Endothelial cell of hepatic sinusoid (primary cell): ENCODE data around the gene DCAF5.
"Not testable (repeated sequence)": the region's sequence is repeated elsewhere in the genome, so short reads cannot be mapped to it uniquely, and the experiment has no call there.

Experiments
- in situ Hi-C: cut with HindIII; loops from 2 replicates; pipeline ENCODE4 v1.10.0; 2017; ENCODE audit warnings: low sequenced_read_pairs

The DCAF5 gene, protein sequence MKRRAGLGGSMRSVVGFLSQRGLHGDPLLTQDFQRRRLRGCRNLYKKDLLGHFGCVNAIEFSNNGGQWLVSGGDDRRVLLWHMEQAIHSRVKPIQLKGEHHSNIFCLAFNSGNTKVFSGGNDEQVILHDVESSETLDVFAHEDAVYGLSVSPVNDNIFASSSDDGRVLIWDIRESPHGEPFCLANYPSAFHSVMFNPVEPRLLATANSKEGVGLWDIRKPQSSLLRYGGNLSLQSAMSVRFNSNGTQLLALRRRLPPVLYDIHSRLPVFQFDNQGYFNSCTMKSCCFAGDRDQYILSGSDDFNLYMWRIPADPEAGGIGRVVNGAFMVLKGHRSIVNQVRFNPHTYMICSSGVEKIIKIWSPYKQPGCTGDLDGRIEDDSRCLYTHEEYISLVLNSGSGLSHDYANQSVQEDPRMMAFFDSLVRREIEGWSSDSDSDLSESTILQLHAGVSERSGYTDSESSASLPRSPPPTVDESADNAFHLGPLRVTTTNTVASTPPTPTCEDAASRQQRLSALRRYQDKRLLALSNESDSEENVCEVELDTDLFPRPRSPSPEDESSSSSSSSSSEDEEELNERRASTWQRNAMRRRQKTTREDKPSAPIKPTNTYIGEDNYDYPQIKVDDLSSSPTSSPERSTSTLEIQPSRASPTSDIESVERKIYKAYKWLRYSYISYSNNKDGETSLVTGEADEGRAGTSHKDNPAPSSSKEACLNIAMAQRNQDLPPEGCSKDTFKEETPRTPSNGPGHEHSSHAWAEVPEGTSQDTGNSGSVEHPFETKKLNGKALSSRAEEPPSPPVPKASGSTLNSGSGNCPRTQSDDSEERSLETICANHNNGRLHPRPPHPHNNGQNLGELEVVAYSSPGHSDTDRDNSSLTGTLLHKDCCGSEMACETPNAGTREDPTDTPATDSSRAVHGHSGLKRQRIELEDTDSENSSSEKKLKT

DNA sequence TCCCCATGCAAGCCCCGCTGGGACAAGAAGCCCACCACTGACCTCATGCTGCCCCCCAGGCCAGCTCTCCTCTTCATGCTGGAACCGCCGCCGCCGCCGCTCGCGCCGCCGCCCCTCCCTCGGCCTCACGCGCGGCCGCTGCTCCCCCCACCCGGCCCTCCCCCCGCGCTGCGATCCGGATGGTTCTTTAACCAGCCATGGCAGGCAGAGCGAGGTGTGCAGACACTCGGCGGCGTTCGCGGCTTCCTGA lies at the start of gene DCAF5:
TSS of gene DCAF5 (minus strand) at position 218 of the 250 bp plus-strand sequence. CDS start at position 77, 141 bp downstream.
- in situ Hi-C loops: no loop called here

DNA sequence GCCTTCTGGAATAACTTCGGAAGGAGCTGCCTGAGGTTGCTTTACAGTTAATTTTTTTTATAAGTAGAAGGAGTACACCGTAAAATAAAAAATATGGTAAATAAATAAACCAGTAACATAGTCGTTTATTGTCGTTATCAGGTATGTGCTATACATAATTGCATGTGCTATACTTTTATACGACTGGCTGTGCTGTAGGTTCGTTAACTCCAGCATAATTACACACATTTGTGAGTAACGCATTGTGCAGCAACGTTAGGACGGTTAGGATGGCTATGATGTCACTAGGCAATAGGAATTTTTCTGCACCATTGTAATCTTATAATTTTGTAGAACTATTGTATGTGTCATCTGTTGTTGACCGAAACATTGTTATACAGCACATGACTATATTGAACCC lies 46.9 kb upstream of the DCAF5 start:
- in situ Hi-C loops: no loop called here

DNA sequence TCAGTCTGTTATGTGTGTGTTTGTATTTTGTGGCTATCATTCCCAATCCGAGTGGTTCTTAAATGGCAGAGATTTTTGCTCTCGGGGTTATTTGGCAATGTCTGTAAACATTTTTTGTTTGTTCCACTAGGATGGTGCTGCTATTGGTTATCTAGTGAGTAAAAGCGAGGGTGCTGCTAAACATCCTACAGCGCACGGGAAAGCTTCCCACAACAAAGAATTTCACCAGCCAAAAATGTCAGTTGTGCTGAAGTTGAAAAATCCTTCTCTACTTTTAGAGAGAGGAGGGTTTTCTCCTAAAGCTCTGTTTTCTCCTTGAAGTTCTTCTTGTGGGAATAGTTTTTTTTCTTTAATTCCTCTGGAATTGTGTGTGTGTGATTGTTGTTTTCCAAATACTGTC lies 40.8 kb upstream of the DCAF5 start:
- in situ Hi-C loops: no loop called here

DNA sequence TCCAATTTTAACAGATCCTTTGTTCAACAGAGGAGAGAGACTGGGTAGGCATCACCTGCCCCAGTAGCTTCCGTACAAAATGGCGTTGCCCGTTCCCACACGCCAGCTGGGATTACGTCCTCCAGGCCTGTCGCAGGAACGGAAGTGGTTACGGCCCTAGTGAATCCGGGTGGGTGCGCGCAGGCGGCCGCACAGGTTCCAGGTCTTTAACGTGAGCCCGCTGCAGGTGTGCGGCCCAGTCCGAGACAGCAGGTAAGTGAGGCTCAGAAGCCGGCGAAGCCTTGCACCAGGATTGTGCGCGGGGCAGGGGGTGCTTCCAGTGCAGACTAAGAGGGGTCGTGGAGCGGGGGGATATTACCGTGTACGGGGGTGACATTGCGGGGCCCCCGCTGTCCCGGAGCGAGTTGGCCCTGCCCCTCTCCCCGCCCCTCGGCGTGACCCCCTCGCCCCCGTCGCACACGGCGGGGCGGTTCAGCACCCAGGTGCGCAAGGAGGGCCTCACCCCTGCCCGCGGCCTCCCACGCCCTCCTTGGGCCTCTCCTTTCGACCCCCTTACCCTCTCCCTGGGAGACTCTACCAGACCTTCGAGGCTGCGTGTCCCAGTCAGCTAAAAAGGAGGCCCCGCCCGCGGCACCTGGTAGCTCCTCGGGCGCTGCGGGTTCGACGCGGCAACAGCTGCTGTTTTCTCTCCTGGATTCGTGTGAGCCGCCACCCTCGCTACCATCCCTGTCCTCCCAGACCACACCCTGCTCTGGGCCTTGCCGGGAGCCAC lies 38.6 kb upstream of the DCAF5 start, which contains the start of gene EXD2:
TSS of gene EXD2 (plus strand) at position 159 of the 772 bp plus-strand sequence. CDS start 17,973 bp downstream, outside the sequence.
- in situ Hi-C loops: no loop called here

DNA sequence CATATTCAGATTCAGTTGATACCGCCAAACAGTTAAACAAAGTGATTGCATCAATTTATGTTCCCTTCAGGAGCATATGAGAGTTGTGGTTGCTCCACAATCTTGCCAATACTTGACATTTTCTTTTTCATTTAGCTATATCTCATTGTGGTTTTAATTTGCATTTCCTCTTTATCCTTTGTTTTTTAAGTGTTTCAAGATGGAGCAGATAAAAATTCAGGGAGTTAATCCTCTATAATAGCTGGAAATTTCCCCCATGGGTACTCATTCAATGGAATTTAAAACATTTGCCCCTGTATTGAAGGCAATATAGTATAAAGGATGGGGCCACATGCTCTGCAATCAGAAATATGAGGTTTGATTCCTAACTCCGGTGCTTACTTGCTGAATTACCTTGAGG lies 37.3 kb upstream of the DCAF5 start:
- in situ Hi-C loops: no loop called here

DNA sequence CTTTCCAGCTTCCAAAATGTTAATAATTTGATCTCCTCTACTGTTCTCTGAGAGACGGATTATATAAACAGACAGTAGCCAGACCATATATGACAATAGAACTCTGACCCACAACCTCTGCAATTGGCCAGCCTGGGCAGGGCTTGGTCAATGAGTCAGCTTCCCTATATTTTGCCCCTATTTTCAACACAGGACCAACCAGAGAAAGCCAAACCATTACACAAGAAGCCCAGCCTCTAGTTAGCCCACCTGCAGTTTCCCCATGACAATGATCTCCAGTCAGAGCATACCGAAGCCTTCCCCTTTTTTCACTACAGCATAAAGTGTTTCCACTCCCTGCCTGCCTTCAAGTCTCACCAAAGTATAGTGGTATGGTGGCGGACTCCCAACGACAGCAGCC lies 30.8 kb upstream of the DCAF5 start:
- in situ Hi-C loops: loop anchor here (10.0 kb wide), 1 partner anchor 61 kb away; no protein-coding TSS in a partner anchor

DNA sequence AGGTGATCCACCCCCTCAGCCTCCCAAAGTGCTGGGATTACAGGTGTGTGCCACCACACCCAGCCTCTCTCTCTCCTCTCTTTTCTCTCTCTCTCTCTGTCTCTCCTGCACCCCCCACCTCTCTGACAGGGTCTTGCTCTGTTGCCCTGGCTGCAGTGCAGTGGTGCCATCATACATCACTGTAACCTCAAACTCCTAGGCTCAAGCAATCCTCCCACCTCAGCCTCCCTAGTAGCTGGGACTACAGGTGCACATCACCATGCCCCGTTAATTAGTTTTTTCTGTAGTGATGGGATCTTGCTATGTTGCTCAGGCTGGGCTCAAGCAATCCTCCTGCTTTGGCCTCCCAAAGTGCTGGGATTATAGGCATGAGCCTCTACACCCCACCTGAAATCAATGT lies 29.7 kb upstream of the DCAF5 start:
- in situ Hi-C loops: loop anchor here (10.0 kb wide), 1 partner anchor 62 kb away; no protein-coding TSS in a partner anchor

DNA sequence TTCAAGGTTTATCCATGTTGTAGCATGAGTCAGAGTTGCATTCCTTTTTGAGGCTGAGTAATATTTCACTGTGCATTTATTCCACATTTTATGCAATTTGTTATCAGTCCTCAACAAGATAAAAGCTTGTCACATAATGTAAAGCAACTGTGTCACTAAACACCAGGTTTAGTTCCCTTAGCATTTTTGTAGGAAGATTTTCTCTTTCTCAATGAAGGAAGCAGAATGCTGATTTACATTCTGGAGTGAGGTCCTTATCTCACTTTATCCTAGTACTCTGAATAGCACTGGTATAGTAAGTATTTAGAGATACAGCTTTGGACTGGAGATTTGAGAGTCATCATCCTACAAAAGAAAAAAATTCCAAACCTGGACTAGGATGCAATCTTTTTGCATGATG lies 28.6 kb upstream of the DCAF5 start:
- in situ Hi-C loops: loop anchor here (10.0 kb wide), 1 partner anchor 63 kb away; no protein-coding TSS in a partner anchor

DNA sequence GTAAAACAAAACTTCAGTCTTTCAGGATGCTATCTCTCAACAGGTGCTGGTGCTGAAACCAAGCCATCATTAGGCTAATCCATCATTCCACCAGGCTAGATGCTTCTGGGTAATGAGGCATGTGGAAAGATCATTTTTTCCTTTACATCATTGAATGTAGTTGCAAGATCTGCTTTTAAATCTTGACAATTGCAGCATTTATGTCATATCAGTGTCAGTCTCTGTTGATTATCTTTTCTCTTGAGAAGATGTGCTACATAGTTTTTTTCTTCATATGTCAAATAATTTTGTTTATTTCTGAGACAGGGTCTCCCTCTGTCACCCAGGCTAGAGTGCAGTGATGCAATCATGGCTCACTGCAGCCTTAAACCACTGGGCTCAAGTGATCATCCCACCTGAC lies 22.2 kb upstream of the DCAF5 start:
- in situ Hi-C loops: no loop called here

DNA sequence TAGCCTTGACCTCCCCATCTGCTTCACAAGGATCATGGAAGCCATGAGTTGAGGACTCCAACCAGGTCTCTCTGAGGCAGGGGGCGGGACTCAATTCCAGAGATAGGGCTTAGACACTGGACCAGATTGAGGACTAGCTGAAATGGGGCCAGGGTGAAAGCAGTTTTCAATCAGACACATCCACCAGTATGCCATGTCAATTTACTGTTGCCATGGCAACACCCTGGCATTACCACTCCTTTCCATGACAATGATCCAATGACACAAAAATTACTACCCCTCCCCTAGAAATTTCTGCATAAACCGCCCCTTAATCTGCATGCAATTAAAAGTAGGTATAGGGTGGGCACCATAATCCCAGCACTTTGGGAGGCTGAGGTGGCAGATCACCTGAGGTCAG lies 18.6 kb upstream of the DCAF5 start:
- in situ Hi-C loops: no loop called here

DNA sequence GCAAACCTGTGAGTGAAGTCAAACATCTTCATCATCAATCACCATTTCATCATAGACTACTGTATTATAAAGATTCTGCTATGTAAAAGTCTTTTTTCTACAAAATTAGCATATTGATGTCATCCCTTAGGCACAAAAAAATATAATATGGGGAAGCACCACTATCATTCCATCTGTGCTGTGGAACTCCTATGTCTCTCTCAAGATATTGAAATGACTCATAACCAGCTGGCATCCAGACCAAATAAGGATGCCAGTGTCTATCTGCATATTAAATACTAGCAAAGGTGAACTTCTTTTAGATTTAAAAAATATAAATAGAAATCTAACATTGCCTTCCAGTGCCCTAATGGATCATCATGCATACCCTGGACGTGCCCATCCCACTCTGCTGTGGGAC lies 17.9 kb upstream of the DCAF5 start:
- in situ Hi-C loops: no loop called here

DNA sequence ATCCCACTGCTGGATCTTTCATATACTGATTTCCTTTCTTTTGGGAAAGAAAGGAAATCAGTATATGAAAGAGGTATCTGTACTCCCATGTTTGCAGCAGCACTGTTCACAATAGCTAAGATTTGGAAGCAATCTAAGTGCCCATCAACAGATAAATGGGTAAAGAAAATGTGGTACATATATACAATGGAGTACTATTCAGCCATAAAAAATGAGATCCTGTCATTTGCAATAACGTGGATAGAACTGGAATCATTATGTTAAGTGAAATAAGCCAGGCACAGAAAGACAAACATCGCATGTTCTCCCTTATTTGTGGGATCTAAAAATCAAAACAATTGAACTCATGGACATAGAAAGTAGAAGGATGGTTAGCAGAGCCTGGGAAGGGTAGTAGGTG lies 12.9 kb upstream of the DCAF5 start:
- in situ Hi-C loops: not testable (repeated sequence)

DNA sequence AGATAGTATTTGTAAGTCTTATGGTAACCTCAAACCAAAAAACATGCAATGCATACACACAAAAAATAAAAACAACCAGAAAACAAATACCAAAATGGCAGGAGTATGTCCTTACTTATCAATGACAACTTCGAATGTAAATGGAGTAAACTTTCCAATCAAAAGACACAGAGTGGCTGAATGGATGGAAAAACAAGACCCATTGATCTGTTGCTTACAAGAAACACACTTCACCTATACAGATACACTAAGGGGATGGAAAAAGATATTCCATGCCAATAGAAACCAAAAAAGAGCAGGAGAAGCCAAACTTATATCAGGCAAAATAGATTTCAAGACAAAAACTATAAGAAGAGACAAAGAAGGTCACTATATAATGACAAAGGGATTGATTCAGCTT lies 8.7 kb upstream of the DCAF5 start:
- in situ Hi-C loops: no loop called here

DNA sequence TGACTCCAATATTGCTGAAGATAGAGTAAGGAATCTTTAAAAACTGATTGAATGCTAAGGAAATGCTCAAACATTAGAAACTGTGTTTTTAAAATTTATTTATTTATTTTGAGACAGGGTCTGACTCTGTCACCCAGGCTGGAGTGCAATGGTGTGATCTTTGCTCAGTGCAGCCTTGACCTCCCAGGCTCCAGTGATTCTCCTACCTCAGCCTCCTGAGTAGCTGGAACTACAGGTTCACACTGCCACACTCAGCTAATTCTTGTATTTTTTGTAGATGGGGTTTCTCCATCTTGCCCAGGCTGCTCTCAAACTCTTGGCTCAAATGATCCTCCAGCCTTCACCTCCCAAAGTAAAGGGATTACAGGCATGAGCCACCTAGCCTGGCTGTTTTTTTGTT lies 3.3 kb upstream of the DCAF5 start:
- in situ Hi-C loops: no loop called here

DNA sequence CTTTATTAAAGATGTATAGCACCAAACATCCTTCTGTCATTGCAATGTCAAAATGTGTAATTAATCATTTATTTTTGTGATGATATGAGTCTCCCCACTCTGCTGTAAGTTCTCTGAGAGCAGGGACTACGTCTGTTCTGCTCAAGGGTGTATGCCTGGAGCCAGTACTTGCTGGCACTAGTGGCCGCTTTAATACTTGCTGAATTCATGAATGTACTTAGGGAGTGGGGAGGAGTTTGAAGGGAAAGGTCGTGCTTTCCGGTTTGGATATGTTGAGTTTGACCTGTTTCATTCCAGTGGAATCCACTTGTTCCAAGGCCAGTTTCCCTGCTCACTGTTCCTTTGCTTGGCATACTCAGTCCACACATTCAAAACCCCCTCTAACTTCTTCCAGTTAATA lies 1.9 kb upstream of the DCAF5 start:
- in situ Hi-C loops: no loop called here

DNA sequence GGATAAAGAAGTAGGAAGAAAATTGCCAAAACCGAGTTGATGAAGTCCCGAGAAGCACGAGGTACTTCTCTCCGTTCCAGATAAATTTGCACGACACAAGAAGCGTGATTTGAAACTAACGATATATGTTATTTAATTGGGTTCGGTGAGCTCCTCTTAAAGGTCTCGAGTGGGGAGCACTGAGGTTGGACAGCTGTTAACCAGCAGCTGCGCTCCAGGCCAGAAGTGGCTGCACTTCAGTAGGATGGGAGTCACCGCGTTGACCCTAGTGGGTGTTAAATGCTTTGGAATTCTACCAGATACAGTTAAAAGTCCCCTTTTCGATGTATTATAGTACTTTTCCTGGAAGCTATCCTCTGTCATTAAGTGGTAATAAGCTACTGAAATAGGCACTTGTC lies 953 bp upstream of the DCAF5 start:
- in situ Hi-C loops: no loop called here

DNA sequence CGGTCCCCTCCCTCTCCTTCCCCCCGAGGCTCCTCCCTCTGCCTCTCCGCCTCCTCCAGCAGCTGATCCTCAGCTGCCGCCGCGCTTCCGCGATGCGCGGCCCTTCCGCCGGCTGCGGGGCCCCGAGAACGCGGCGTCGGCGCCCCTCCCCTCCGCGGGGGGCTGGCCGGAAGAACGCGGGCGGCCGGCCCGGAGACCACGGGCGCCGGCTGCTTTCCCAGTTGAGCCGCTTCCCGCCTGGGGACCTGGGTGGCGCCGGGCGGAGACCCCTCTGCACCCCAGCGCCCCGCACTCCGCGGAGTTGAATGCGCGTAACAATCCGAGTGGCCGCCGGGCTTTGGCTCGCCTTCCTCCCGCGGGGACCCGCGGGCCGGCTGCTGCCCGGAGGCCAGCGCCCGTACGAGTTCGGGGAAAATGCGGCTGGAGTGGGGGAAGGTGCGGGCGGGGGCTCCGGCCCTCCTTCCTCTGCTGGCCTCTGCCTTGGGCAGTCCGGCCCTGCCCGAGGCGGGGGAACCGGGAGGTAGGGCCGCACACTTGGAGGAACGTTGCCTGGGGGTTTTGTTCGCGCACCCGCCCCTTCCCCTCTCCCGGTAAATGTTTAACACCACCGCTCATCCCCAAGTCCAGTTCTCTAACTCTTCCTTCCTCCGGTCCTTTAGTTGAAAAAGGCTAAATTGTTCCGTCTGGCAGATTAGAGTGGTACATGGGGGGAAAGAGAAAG lies 393 bp upstream of the DCAF5 start:
- in situ Hi-C loops: no loop called here

DNA sequence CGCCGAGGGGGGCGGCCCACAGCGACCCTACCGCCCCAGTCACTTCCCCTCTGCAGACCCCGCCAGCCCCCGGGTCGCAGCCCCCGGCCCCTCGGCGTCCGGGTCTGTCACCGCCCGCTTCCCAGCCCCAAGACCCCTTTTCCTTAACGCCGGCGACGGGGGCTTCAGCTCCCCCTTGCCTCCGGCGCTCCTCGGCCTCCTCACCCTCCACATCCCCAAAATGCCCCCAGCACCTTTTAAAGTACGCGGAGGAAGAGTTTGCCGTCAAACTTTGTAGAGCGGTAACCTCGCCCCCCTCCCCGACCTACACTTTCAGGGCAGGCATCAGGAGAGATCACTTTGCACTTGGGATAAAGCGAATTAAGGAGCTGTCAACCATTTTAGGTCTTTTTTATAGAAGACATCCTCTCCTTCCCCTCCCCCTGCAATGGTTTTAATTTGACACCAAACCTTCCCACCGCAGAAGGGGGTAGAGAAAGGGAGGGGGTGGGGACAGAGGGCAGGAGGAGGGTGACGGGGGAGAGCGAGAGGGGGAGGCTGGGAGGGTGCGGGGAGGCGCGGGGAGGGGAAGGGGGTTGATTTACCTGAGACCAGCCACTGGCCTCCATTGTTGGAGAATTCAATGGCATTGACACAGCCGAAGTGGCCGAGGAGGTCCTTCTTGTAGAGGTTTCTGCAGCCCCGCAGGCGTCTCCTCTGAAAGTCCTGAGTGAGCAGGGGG lies 578 bp downstream of the DCAF5 start:
- in situ Hi-C loops: no loop called here

DNA sequence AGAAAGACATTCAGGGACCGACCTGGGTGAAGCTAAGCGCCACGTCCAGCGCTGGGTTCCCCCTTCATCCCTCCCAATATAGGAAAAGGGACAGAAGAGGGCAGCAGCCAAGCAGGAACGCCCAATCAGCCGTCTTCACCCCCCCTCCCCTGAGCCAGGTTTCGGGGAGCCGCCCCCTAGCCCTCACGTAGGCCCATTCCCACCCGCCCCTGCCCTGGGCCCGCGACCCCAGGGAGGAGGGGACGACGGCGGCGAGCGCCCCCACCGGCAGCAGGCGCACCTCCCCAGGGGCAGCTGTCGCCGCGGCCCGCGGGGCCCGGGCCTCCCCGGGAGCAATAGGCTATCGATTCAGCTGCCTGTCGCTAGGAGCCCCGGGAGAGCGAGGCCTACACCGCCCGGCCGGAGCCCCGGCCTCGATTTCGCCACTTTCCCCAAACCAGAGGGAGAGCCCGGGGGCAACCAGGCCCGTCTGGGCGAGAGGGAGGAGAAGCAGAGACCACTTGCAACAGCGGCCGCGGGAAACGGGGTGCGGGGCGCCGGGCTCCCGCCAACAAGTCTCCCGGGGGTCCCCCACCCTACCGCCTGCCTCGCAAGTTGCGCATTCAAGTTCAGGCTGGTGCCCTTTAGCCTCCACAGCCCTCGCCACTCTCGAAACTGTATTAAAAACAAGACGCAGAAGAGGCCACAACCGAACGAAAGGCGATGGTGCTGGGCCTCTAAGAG lies 1.3 kb downstream of the DCAF5 start:
- in situ Hi-C loops: no loop called here
